C4-2B (cell line): Measurements from ENCODE around the gene ABCC2.

Experiments
- H3K27ac ChIP-seq: fragments of 450-650 bp; 2 replicates; pipeline ENCODE4 v1.5.1; 2017
- ZFX ChIP-seq: fragments of 450-650 bp; IDR thresholded peaks from 2 replicates; pipeline ENCODE4 v1.6.1; 2017
- TF ChIP-seq, protein P1 (sequence below): fragments of 450-650 bp; conservative IDR thresholded peaks from 2 replicates; pipeline ENCODE4 v1.5.1; 2017; ENCODE audit warnings: mild to moderate bottlenecking

ABCC2 gene

DNA sequence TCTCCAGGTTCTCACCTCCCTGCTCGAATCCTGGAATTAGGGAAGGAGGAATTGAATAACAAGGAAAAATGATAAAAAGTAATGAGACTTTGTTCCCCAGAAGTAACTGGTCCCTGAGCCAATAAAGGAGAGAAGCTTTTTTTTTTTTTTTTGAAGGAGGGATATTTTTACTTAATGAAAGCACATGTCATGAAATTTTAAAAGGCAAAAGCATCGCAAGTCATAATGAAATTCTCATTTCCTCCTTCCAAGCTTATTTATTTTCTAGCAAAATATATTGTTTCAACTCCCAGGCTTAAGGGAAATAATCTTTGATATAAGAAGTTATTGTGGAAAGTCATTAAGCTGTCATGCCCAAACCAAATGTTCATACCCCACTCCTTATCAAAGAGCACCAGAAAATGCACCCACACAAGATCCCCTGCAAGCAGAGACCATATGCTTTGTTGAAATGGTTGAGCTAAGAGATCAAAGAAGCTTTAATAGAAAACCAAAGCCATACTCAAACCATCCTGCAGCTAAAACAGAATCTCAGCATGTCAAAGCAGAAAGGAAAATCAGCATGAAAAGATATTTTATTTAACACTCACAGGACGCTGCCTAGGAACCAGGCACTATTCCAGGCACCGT is 16.7 kb upstream of the ABCC2 start:
- H3K27ac ChIP-seq, result no peak overlapping the region

DNA sequence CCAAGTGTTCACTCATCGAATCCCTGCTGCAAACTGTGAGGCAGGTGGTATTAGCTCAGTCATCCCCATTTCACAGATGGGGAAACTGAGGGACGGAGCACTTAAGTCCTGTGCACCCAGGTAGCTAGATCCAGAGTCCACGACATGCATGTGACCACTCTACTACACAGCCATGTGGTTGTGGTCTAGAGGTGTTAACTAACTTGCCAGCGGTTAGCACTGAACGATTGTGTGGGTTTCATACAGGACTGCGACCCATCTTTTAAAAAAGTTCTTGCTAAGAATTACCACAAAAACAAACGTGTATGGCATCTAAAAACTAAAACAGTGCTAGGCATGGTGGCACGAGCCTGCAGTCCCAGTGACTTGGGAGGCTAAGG is 16.1 kb upstream of the ABCC2 start:
- H3K27ac ChIP-seq, result no peak overlapping the region
- no peak for TF ChIP-seq ZFX
- TF ChIP-seq, protein P1, sequence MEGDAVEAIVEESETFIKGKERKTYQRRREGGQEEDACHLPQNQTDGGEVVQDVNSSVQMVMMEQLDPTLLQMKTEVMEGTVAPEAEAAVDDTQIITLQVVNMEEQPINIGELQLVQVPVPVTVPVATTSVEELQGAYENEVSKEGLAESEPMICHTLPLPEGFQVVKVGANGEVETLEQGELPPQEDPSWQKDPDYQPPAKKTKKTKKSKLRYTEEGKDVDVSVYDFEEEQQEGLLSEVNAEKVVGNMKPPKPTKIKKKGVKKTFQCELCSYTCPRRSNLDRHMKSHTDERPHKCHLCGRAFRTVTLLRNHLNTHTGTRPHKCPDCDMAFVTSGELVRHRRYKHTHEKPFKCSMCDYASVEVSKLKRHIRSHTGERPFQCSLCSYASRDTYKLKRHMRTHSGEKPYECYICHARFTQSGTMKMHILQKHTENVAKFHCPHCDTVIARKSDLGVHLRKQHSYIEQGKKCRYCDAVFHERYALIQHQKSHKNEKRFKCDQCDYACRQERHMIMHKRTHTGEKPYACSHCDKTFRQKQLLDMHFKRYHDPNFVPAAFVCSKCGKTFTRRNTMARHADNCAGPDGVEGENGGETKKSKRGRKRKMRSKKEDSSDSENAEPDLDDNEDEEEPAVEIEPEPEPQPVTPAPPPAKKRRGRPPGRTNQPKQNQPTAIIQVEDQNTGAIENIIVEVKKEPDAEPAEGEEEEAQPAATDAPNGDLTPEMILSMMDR, result no peak

More for the DNA sequence above, 16.7 kb upstream of the ABCC2 start:
- TF ChIP-seq ZFX, result no peak
- TF ChIP-seq, protein P1, result no peak

DNA sequence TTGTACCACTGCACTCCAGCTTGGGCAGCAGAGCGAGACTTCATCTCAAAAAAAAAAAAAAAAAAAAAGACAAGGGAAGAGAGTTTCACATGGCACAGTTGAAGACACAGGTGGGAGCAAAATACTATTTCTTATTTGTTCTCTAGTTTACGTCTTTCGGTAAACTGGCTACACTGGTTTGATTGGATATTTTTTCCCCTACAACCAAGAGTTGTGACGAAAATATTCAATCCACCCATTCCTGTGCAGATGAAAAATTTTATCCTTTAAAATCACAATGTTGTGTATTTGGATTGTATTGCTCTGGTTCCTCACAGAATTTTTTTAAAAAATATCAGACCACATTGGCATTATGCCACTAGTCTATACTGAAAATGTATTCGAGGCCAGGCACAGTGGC is 14.5 kb upstream of the ABCC2 start:
- TF ChIP-seq, protein P1, result no peak
- TF ChIP-seq ZFX, result no peak
- H3K27ac ChIP-seq, result no peak overlapping the region

DNA sequence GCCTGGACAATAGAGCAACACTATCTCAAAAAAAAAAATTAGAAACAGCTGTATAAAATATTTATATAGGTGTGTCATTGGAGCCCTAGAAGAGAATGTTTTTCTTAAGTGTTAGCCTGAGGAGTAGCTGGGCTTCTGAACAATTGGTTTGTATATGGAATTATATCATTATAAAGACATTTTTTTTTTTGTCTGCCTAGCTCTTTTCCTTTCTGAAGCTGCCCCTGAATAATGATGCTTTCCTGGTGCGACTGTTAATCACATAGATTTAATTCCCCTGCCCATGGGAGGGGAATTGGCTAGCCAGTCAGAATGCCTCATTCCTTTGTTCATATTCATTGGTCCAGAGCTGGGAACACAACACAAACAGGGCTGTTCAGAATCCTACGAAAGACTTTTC is 13.9 kb upstream of the ABCC2 start:
- no peak overlapping the region for H3K27ac ChIP-seq
- TF ChIP-seq, protein P1, result no peak
- no peak for TF ChIP-seq ZFX

DNA sequence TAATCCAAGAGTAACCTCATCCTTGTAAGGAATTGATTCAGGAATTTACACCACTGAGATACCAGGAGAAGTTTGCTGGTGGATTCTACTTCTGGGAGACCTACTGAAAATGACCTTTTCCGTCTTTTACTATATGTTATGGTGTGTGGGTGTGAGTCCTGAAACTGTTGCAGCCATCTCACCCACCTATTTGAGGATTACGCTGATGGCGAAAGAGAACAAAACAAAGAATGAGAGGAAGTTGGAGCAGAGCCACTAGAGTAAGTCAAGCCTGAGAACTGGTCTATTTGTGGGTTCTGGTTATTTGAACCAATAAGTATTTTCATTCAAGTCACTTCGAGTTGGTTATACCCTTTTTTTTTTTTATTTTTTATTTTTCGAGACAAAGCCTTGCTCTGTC is 12.7 kb upstream of the ABCC2 start:
- TF ChIP-seq, protein P1, result no peak
- TF ChIP-seq ZFX, result no peak
- no peak overlapping the region for H3K27ac ChIP-seq

DNA sequence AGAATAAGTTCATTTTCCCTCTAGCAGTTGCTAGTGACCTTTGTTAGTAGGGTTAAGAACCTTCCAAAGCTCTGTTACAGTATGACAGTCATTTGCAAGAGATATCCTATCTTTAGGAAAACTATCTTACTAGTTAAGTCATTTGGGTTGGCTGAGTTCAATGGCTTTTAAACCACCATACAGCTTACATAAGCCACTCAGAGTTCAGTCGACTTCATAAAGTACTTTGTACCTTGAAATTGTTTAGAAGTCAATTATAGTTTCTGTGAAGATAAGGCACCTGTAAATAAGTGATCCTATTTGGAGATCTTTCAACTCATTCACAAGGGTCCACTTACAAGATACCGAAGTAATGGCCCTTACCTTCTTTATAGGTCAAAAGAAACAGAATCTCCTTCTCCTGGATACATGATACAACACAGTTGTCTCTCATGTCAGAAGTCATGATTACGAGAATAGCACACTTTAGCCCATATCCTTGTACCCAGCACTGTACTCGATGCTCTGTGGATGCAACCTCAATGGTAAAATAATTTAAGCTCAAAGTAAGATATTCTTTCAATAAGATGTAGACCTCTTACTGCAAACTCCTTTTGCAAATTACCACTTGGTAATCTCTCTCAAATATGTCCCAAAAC is 11.9 kb upstream of the ABCC2 start:
- no peak overlapping the region for H3K27ac ChIP-seq

DNA sequence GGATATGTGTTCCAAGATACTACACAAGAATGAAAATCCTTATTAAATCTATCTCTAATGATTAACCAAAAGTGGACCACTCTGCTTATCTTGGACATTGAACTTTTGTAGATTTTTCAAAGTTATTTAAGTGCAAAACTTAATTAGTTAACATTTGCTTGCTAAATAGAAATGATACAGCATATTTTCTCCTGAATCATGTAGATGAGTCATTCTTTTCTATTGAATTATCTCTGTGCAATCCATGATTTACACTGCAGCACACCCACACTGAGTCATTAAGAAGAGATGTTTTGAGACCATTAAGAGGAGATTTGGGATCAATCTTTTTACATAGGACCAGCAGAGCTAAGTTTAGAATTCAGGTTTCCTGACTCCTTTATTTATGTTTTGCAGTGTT is 6.6 kb upstream of the ABCC2 start:
- TF ChIP-seq ZFX, result no peak
- TF ChIP-seq, protein P1, result no peak
- H3K27ac ChIP-seq, result no peak overlapping the region

More for the DNA sequence above, 11.9 kb upstream of the ABCC2 start:
- TF ChIP-seq ZFX, result no peak
- TF ChIP-seq, protein P1, result no peak
